ENCODE results near the gene GRK5.

The GRK5 gene

DNA sequence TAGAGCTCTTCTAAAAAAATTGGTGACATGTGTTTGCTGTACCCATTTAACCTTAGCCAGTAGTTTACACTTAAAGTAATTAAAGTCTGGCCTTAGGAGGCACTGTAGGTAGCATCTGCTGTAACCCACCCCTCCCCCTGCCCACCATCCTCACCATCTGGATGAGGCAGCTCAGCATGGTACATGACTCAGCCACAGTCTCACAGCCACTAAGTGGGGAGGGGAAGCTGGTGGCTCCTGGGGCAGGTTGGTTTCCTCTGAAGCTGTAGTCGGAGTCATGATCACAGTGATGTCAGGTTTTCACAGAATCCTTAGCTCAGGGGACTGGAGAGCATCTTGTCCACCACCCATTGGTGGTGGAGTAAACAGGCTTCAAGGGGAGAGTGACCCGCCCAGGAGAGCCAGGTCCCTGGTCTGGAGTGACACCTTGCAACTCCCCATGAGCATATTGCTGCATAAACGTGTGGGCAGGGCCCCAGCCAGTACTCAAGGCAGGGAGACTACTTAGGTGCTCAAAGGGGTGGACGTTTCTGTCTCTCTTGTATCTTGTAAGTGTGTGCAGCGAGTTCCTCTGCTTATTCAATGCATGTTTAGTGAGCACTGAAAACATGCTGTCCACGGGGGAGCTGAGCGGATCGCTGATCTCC lies 125.9 kb downstream of the GRK5 start:
- no peak overlapping the region for H2BK12ac ChIP-seq (ENCODE audit: low read length)
- no CpG with 5 or more reads among the region's 8 CpGs for WGBS, 2 donors (ENCODE audit: extremely low coverage in 2 of 2, insufficient read length in 2 of 2, insufficient replicate concordance in 1 of 2)
- no peak overlapping the region for H3K4ac ChIP-seq (ENCODE audit: low read length)
- H3K9ac ChIP-seq (ENCODE audit: low read depth, low read length, poor library complexity) = no peak overlapping the region
- no peak for DNase-seq (ENCODE audit: low spot score)
- H3K79me1 ChIP-seq (ENCODE audit: low read depth, low read length) = no peaks in the 10 kb centered on the region
- no peaks in the 10 kb centered on the region for H3K36me3 ChIP-seq (replicated peaks in 1 of 2; ENCODE audit: control insufficient read depth in 2 of 2, insufficient read depth in 2 of 2, low read length in 2 of 2)
- H3K9me3 ChIP-seq (replicated peaks in 1 of 2; ENCODE audit: control insufficient read depth in 2 of 2, insufficient read depth in 1 of 2, low read depth in 1 of 2, low read length in 2 of 2) = peaks cover 0 to 3% of the 10 kb centered on the region in 2 donors
- H3K4me2 ChIP-seq (ENCODE audit: insufficient read depth, low read length, poor library complexity, severe bottlenecking) = no peak overlapping the region
- no peak overlapping the region for H3K4me3 ChIP-seq (ENCODE audit: low read length in 2 of 2)
- H3K4me1 ChIP-seq (ENCODE audit: control insufficient read depth in 2 of 2, insufficient read depth in 1 of 2, low read depth in 1 of 2, low read length in 2 of 2) = peaks cover 12 to 21% of the 10 kb centered on the region in 2 donors
- H2BK15ac ChIP-seq (ENCODE audit: low read length) = peak overlapping the region; percentile 54
- no peak overlapping the region for H2BK120ac ChIP-seq (ENCODE audit: low read depth, low read length)
- H4K91ac ChIP-seq (ENCODE audit: low read depth, low read length, poor library complexity) = no peak overlapping the region
- no peak overlapping the region for H2AFZ ChIP-seq (ENCODE audit: low read length)
- H3K27me3 ChIP-seq (ENCODE audit: control insufficient read depth in 3 of 3, insufficient read depth in 3 of 3, low read depth in 1 of 3, low read length in 3 of 3) = no peaks in the 10 kb centered on the region
- H2AK5ac ChIP-seq (ENCODE audit: low read depth, low read length) = peak overlapping the region; percentile 47
- H4K8ac ChIP-seq (ENCODE audit: low read depth, low read length) = no peak overlapping the region
- H3K14ac ChIP-seq (ENCODE audit: low read length) = no peak overlapping the region
- no peak overlapping the region for H3K18ac ChIP-seq (ENCODE audit: low read length)
- no peak overlapping the region for H3K23ac ChIP-seq (ENCODE audit: low read depth, low read length, poor library complexity)
- H3K27ac ChIP-seq (replicated peaks; ENCODE audit: low read length) = no peak overlapping the region
- no peak overlapping the region for H2BK5ac ChIP-seq (ENCODE audit: low read length)

DNA sequence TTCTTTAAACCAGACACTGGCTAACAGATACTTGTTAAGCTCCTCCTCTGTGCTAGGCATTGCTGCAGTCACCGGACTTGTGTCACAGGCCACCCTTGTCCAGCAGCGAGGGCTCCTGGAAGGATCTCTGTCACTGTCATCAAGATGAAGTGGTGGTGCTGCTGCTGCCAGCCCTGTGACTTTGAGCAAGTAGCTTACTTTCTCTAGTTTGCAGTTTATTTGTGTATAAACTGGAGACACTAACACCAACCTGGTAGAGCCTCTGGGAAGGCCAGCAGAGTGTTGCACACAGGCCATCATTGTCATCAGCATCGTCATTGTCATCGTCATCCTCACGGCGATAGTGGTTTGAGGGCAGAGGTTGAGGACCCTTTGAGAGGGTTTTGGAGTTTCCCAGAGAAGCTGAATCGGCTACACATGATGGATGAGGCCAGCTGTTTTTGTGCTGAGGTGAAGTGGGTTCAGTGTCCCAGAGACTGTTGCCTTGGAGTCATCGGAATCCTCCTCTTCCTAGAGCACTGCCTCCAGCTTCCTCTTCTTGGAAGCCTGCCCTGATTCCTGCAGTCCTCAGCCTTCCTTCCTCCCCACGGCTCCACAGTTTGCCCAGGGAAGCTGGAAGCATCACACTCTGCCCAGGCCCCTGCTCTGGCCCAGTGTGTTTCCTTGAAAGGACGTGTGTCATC lies 128.4 kb downstream of the GRK5 start:
- Histone ChIP-seq H3K4ac (ENCODE audit: low read length) (no peak overlapping the region), H3K23ac (ENCODE audit: low read depth, low read length, poor library complexity) (no peak overlapping the region), H2BK15ac (ENCODE audit: low read length) (no peak overlapping the region), H3K27me3 (ENCODE audit: control insufficient read depth in 3 of 3, insufficient read depth in 3 of 3, low read depth in 1 of 3, low read length in 3 of 3) (no peaks in the 10 kb centered on the region), H3K79me1 (ENCODE audit: low read depth, low read length) (no peaks in the 10 kb centered on the region), H3K4me1 (ENCODE audit: control insufficient read depth in 2 of 2, insufficient read depth in 1 of 2, low read depth in 1 of 2, low read length in 2 of 2) (peaks cover 12 to 17% of the 10 kb centered on the region in 2 donors), H4K8ac (ENCODE audit: low read depth, low read length) (no peak overlapping the region), H3K27ac (replicated peaks; ENCODE audit: low read length) (no peak overlapping the region), H2AFZ (ENCODE audit: low read length) (no peak overlapping the region), H4K91ac (ENCODE audit: low read depth, low read length, poor library complexity) (no peak overlapping the region), H2AK5ac (ENCODE audit: low read depth, low read length) (no peak overlapping the region), H3K9ac (ENCODE audit: low read depth, low read length, poor library complexity) (no peak overlapping the region), H3K9me3 (replicated peaks in 1 of 2; ENCODE audit: control insufficient read depth in 2 of 2, insufficient read depth in 1 of 2, low read depth in 1 of 2, low read length in 2 of 2) (peaks cover 0 to 3% of the 10 kb centered on the region in 2 donors), H3K36me3 (replicated peaks in 1 of 2; ENCODE audit: control insufficient read depth in 2 of 2, insufficient read depth in 2 of 2, low read length in 2 of 2) (no peaks in the 10 kb centered on the region), H2BK5ac (ENCODE audit: low read length) (no peak overlapping the region), H3K18ac (ENCODE audit: low read length) (peak overlapping the region; percentile 53), H2BK12ac (ENCODE audit: low read length) (no peak overlapping the region), H2BK120ac (ENCODE audit: low read depth, low read length) (no peak overlapping the region), H3K4me2 (ENCODE audit: insufficient read depth, low read length, poor library complexity, severe bottlenecking) (no peak overlapping the region), H3K14ac (ENCODE audit: low read length) (peak overlapping the region; percentile 31), H3K4me3 (ENCODE audit: low read length in 2 of 2) (no peak overlapping the region)
- no peak for DNase-seq (ENCODE audit: low spot score)
- no CpG with 5 or more reads among the region's 10 CpGs for WGBS, 2 donors (ENCODE audit: extremely low coverage in 2 of 2, insufficient read length in 2 of 2, insufficient replicate concordance in 1 of 2)

DNA sequence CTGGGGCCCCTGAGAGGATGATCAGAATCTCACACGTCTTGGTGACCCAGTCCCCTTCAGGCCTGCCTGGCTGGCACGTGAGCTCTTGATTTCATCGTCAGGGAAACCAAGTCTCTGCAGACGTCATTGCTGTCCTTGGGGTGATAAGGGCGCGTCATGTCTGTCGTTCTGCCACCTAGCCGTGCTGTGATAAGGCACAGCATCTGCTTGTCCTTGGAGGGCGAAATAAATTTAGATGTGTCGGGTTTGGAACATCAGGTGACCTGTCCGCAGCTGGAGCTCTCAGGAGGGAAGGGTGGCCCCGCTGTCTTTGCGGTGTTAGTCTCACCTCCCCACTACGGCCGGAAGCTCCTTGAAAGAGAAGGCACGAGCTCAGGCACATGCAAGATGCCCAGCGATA lies 129.2 kb downstream of the GRK5 start:
- no peaks in the 10 kb centered on the region for H3K27me3 ChIP-seq (ENCODE audit: control insufficient read depth in 3 of 3, insufficient read depth in 3 of 3, low read depth in 1 of 3, low read length in 3 of 3)
- no CpG with 5 or more reads among the region's 17 CpGs for WGBS, 2 donors (ENCODE audit: extremely low coverage in 2 of 2, insufficient read length in 2 of 2, insufficient replicate concordance in 1 of 2)
- DNase-seq (ENCODE audit: low spot score) = no peak
- H3K4me1 ChIP-seq (ENCODE audit: control insufficient read depth in 2 of 2, insufficient read depth in 1 of 2, low read depth in 1 of 2, low read length in 2 of 2) = peaks cover 12 to 17% of the 10 kb centered on the region in 2 donors
- no peak overlapping the region for H2BK5ac ChIP-seq (ENCODE audit: low read length)
- no peak overlapping the region for H4K91ac ChIP-seq (ENCODE audit: low read depth, low read length, poor library complexity)
- no peak overlapping the region for H3K27ac ChIP-seq (replicated peaks; ENCODE audit: low read length)
- H3K9ac ChIP-seq (ENCODE audit: low read depth, low read length, poor library complexity) = no peak overlapping the region
- peak overlapping the region; percentile 63 for H3K18ac ChIP-seq (ENCODE audit: low read length)
- no peak overlapping the region for H2AK5ac ChIP-seq (ENCODE audit: low read depth, low read length)
- no peak overlapping the region for H3K4me2 ChIP-seq (ENCODE audit: insufficient read depth, low read length, poor library complexity, severe bottlenecking)
- peak overlapping the region; percentile 21 for H3K14ac ChIP-seq (ENCODE audit: low read length)
- no peak overlapping the region for H2AFZ ChIP-seq (ENCODE audit: low read length)
- no peak overlapping the region for H3K23ac ChIP-seq (ENCODE audit: low read depth, low read length, poor library complexity)
- no peaks in the 10 kb centered on the region for H3K36me3 ChIP-seq (replicated peaks in 1 of 2; ENCODE audit: control insufficient read depth in 2 of 2, insufficient read depth in 2 of 2, low read length in 2 of 2)
- H2BK15ac ChIP-seq (ENCODE audit: low read length) = no peak overlapping the region
- H2BK12ac ChIP-seq (ENCODE audit: low read length) = no peak overlapping the region
- H3K9me3 ChIP-seq (replicated peaks in 1 of 2; ENCODE audit: control insufficient read depth in 2 of 2, insufficient read depth in 1 of 2, low read depth in 1 of 2, low read length in 2 of 2) = peaks cover 0 to 3% of the 10 kb centered on the region in 2 donors
- H3K79me1 ChIP-seq (ENCODE audit: low read depth, low read length) = no peaks in the 10 kb centered on the region
- peak overlapping the region; percentile 45 for H4K8ac ChIP-seq (ENCODE audit: low read depth, low read length)
- no peak overlapping the region for H2BK120ac ChIP-seq (ENCODE audit: low read depth, low read length)
- H3K4me3 ChIP-seq (ENCODE audit: low read length in 2 of 2) = peak overlapping the region in 1 of 2 donors; percentile 7
- no peak overlapping the region for H3K4ac ChIP-seq (ENCODE audit: low read length)

DNA sequence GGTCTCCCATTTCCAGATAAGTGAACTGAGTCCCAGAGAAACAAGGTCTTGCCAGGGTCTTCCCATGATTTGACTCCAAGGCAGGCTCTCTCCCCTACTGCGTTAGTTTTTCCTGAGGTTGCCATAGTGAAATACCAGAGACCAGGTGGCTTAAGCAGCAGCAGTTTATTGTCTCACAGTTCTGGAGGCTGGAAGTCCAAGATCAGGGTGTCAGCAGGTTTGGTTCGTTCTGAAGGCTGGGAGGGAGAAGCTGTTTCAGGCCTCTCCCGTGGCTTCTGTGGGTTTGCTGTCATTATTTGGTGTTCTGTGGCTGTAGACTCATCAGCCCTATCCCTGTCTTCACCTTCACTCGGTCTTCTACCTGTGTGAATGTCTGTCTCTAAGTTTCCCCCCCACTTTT lies 129.9 kb downstream of the GRK5 start:
- H3K27me3 ChIP-seq (ENCODE audit: control insufficient read depth in 3 of 3, insufficient read depth in 3 of 3, low read depth in 1 of 3, low read length in 3 of 3) = no peaks in the 10 kb centered on the region

More for the DNA sequence above, 129.9 kb downstream of the GRK5 start:
- H3K36me3 ChIP-seq (replicated peaks in 1 of 2; ENCODE audit: control insufficient read depth in 2 of 2, insufficient read depth in 2 of 2, low read length in 2 of 2) = no peaks in the 10 kb centered on the region
- no peak overlapping the region for H2BK5ac ChIP-seq (ENCODE audit: low read length)
- H3K4me3 ChIP-seq (ENCODE audit: low read length in 2 of 2) = no peak overlapping the region
- H3K4me1 ChIP-seq (ENCODE audit: control insufficient read depth in 2 of 2, insufficient read depth in 1 of 2, low read depth in 1 of 2, low read length in 2 of 2) = peaks cover 12 to 17% of the 10 kb centered on the region in 2 donors
- no CpG with 5 or more reads among the region's 4 CpGs for WGBS, 2 donors (ENCODE audit: extremely low coverage in 2 of 2, insufficient read length in 2 of 2, insufficient replicate concordance in 1 of 2)
- H3K4ac ChIP-seq (ENCODE audit: low read length) = no peak overlapping the region
- H2BK12ac ChIP-seq (ENCODE audit: low read length) = no peak overlapping the region
- no peaks in the 10 kb centered on the region for H3K79me1 ChIP-seq (ENCODE audit: low read depth, low read length)
- H2AFZ ChIP-seq (ENCODE audit: low read length) = no peak overlapping the region
- no peak overlapping the region for H3K23ac ChIP-seq (ENCODE audit: low read depth, low read length, poor library complexity)
- no peak overlapping the region for H4K91ac ChIP-seq (ENCODE audit: low read depth, low read length, poor library complexity)
- no peak overlapping the region for H3K9ac ChIP-seq (ENCODE audit: low read depth, low read length, poor library complexity)
- H3K14ac ChIP-seq (ENCODE audit: low read length) = no peak overlapping the region
- H4K8ac ChIP-seq (ENCODE audit: low read depth, low read length) = no peak overlapping the region
- no peak overlapping the region for H2BK15ac ChIP-seq (ENCODE audit: low read length)
- H3K27ac ChIP-seq (replicated peaks; ENCODE audit: low read length) = no peak overlapping the region
- H3K4me2 ChIP-seq (ENCODE audit: insufficient read depth, low read length, poor library complexity, severe bottlenecking) = no peak overlapping the region
- H3K9me3 ChIP-seq (replicated peaks in 1 of 2; ENCODE audit: control insufficient read depth in 2 of 2, insufficient read depth in 1 of 2, low read depth in 1 of 2, low read length in 2 of 2) = peaks cover 0 to 3% of the 10 kb centered on the region in 2 donors
- H2BK120ac ChIP-seq (ENCODE audit: low read depth, low read length) = no peak overlapping the region
- no peak for DNase-seq (ENCODE audit: low spot score)
- no peak overlapping the region for H2AK5ac ChIP-seq (ENCODE audit: low read depth, low read length)
- no peak overlapping the region for H3K18ac ChIP-seq (ENCODE audit: low read length)
